Mesenchymal stem cell (in vitro differentiated cells and primary cell): ENCODE results near the gene AAK1.
A peak's percentile ranks its signal among the peaks of the same experiment; 100 is the strongest.

ENCODE experiments used
- DNase-seq: peaks from one replicate; pipeline ENCODE4 v3.0.0-alpha.2; 2013
- H2AFZ ChIP-seq: one replicate; pipeline ENCODE4 v1.6.1; 2013; ENCODE audit warnings: low read depth, mild to moderate bottlenecking, control low read depth, inconsistent platforms, low read length, moderate library complexity
- H2AK5ac ChIP-seq: 2 replicates; pipeline ENCODE4 v1.6.1; 2013; ENCODE audit warnings: low read length, moderate library complexity, mild to moderate bottlenecking, inconsistent platforms; ENCODE audit not compliant: severe bottlenecking
- H2BK120ac ChIP-seq: one replicate; pipeline ENCODE4 v1.6.1; 2013; ENCODE audit warnings: low read depth, mild to moderate bottlenecking, inconsistent platforms, low read length, moderate library complexity
- H2BK12ac ChIP-seq, 2 experiments: one replicate each; pipeline ENCODE4 v1.6.1; 2013; ENCODE audit warnings: inconsistent platforms in 2 of 2, low read length in 2 of 2, mild to moderate bottlenecking in 2 of 2, moderate library complexity in 2 of 2, control low read depth in 1 of 2
- H2BK15ac ChIP-seq: one replicate; pipeline ENCODE4 v1.6.1; 2013; ENCODE audit warnings: mild to moderate bottlenecking, low read depth, inconsistent platforms; ENCODE audit not compliant: poor library complexity, severe bottlenecking
- H2BK5ac ChIP-seq: 2 replicates; pipeline ENCODE4 v1.6.1; 2013; ENCODE audit warnings: low read depth, mild to moderate bottlenecking, low read length, control low read depth, inconsistent platforms; ENCODE audit not compliant: poor library complexity, severe bottlenecking
- H3K14ac ChIP-seq, 2 experiments: one replicate each; pipeline ENCODE4 v1.6.1; 2013; ENCODE audit warnings: inconsistent platforms in 2 of 2, low read length in 2 of 2, control low read depth in 1 of 2, mild to moderate bottlenecking in 1 of 2, moderate library complexity in 1 of 2
- H3K18ac ChIP-seq, 2 experiments: one replicate each; pipeline ENCODE4 v1.6.1; 2013; ENCODE audit warnings: inconsistent platforms in 2 of 2, low read length in 2 of 2, control low read depth in 1 of 2, low read depth in 1 of 2, mild to moderate bottlenecking in 1 of 2
- H3K23ac ChIP-seq, 2 experiments: one replicate each; pipeline ENCODE4 v1.6.1; 2013; ENCODE audit warnings: inconsistent platforms in 2 of 2, low read length in 2 of 2, mild to moderate bottlenecking in 2 of 2, moderate library complexity in 2 of 2, control low read depth in 1 of 2
- H3K27ac ChIP-seq: 2 replicates; pipeline ENCODE4 v1.5.1; 2013; ENCODE audit warnings: mild to moderate bottlenecking, moderate library complexity, low read length, control low read depth, inconsistent platforms; ENCODE audit not compliant: poor library complexity, severe bottlenecking
- H3K27me3 ChIP-seq, 2 experiments: 2 replicates each; pipeline versions ENCODE4 v1.6.1 to v1.7.0; 2013; ENCODE audit warnings: low read length in 2 of 2, mild to moderate bottlenecking in 2 of 2, moderate library complexity in 2 of 2, control low read depth in 1 of 2, inconsistent platforms in 1 of 2; ENCODE audit not compliant: control insufficient read depth in 1 of 2, insufficient read depth in 1 of 2
- H3K36me3 ChIP-seq, 2 experiments: 2 replicates each; pipeline versions ENCODE4 v1.6.1 to v1.7.0; 2013; ENCODE audit warnings: low read length in 2 of 2, control low read depth in 1 of 2, inconsistent platforms in 1 of 2, low read depth in 1 of 2, mild to moderate bottlenecking in 1 of 2; ENCODE audit not compliant: insufficient read depth in 2 of 2, control insufficient read depth in 1 of 2
- H3K4ac ChIP-seq, 2 experiments: one replicate each; pipeline ENCODE4 v1.6.1; 2013; ENCODE audit warnings: inconsistent platforms in 2 of 2, low read length in 2 of 2, mild to moderate bottlenecking in 2 of 2, moderate library complexity in 2 of 2, control low read depth in 1 of 2, low read depth in 1 of 2
- H3K4me1 ChIP-seq: 2 replicates; pipeline ENCODE4 v1.6.1; 2013; ENCODE audit warnings: low read depth, low read length, control low read depth; ENCODE audit not compliant: control insufficient read depth, insufficient read depth
- H3K4me2 ChIP-seq: 2 replicates; pipeline ENCODE4 v1.6.1; 2013; ENCODE audit warnings: low read length, mild to moderate bottlenecking, inconsistent platforms; ENCODE audit not compliant: poor library complexity, severe bottlenecking
- H3K4me3 ChIP-seq, 2 experiments: 2 replicates each; pipeline versions ENCODE4 v1.5.1 to v1.7.0; 2013; ENCODE audit warnings: low read length in 2 of 2, mild to moderate bottlenecking in 2 of 2, control low read depth in 1 of 2, low read depth in 1 of 2; ENCODE audit not compliant: insufficient read depth in 1 of 2
- H3K79me1 ChIP-seq: replicated peaks from 2 replicates; pipeline ENCODE4 v1.6.1; 2013; ENCODE audit warnings: mild to moderate bottlenecking, control low read depth, low read length, inconsistent platforms; ENCODE audit not compliant: poor library complexity, severe bottlenecking
- H3K9ac ChIP-seq: 2 replicates; pipeline ENCODE4 v1.7.0; 2013; ENCODE audit warnings: mild to moderate bottlenecking, low read length, moderate library complexity
- H3K9me3 ChIP-seq: 2 replicates; pipeline ENCODE4 v1.7.0; 2013; ENCODE audit warnings: mild to moderate bottlenecking, low read length; ENCODE audit not compliant: control insufficient read depth
- H4K8ac ChIP-seq: one replicate; pipeline ENCODE4 v1.6.1; 2013; ENCODE audit warnings: inconsistent platforms, mild to moderate bottlenecking, low read length, moderate library complexity
- H4K91ac ChIP-seq: one replicate; pipeline ENCODE4 v1.6.1; 2013; ENCODE audit warnings: mild to moderate bottlenecking, low read length, inconsistent platforms
- WGBS: methylation state at CpG from one replicate; pipeline ENCODE4 v1.1.7; 2013; ENCODE audit warnings: mixed read lengths; 5-methylcytosine and 5-hydroxymethylcytosine counted together

Gene AAK1

GRCh38 chr2:69629921-69630608 is 13.5 kb downstream of the AAK1 start:
- peaks cover 2% of the 10 kb centered on the region for H3K4me1 ChIP-seq
- no peak overlapping the region for H2BK15ac ChIP-seq
- H3K4me2 ChIP-seq: no peak overlapping the region
- H3K79me1 ChIP-seq: peaks cover 5% of the 10 kb centered on the region
- H4K91ac ChIP-seq: no peak overlapping the region
- no peaks in the 10 kb centered on the region for H3K27me3 ChIP-seq
- H3K9me3 ChIP-seq: no peaks in the 10 kb centered on the region
- H2BK5ac ChIP-seq: no peak overlapping the region
- H3K23ac ChIP-seq: no peak overlapping the region
- H3K9ac ChIP-seq: no peak overlapping the region
- no peak overlapping the region for H3K4me3 ChIP-seq
- no peak overlapping the region for H3K18ac ChIP-seq
- no peak overlapping the region for H3K27ac ChIP-seq
- no peak overlapping the region for H2AK5ac ChIP-seq
- no peak overlapping the region for H3K14ac ChIP-seq
- no peak overlapping the region for H3K4ac ChIP-seq
- no peak overlapping the region for H2BK120ac ChIP-seq
- no peak for DNase-seq
- no peak overlapping the region for H4K8ac ChIP-seq
- no peak overlapping the region for H2BK12ac ChIP-seq
- WGBS: 94% methylated on average over 5 of the region's 6 CpGs
- no peak overlapping the region for H2AFZ ChIP-seq
- H3K36me3 ChIP-seq: peaks cover 2 to 7% of the 10 kb centered on the region in 2 experiments

- no peak overlapping the region for H3K14ac ChIP-seq
- H3K9me3 ChIP-seq: no peaks in the 10 kb centered on the region
- H3K4me1 ChIP-seq: peaks cover 2% of the 10 kb centered on the region
- no peak overlapping the region for H2AFZ ChIP-seq
- no peak overlapping the region for H3K4me3 ChIP-seq
- H4K91ac ChIP-seq: no peak overlapping the region
- no peak for DNase-seq
- peaks cover 5% of the 10 kb centered on the region for H3K79me1 ChIP-seq
- H3K27ac ChIP-seq: no peak overlapping the region
- H3K36me3 ChIP-seq: peaks cover 0 to 2% of the 10 kb centered on the region in 2 experiments
- no peak overlapping the region for H3K4ac ChIP-seq
- no peak overlapping the region for H2BK5ac ChIP-seq
- H3K9ac ChIP-seq: no peak overlapping the region
- H3K4me2 ChIP-seq: no peak overlapping the region
- 89% methylated on average over 4 of the region's 4 CpGs for WGBS
- no peak overlapping the region for H3K23ac ChIP-seq
- H2AK5ac ChIP-seq: no peak overlapping the region
- H2BK15ac ChIP-seq: no peak overlapping the region
- H2BK12ac ChIP-seq: no peak overlapping the region
- no peaks in the 10 kb centered on the region for H3K27me3 ChIP-seq
- H4K8ac ChIP-seq: no peak overlapping the region
- no peak overlapping the region for H3K18ac ChIP-seq
- H2BK120ac ChIP-seq: no peak overlapping the region
Measured at GRCh38 chr2:69628325-69629021, 15.1 kb downstream of the AAK1 start.

GRCh38 chr2:69625078-69625795 is 18.3 kb downstream of the AAK1 start:
- no peak overlapping the region for H2AK5ac ChIP-seq
- no peak overlapping the region for H3K14ac ChIP-seq
- H3K4me1 ChIP-seq: peaks cover 2% of the 10 kb centered on the region
- H4K8ac ChIP-seq: no peak overlapping the region
- H2BK5ac ChIP-seq: no peak overlapping the region
- H3K79me1 ChIP-seq: peaks cover 7% of the 10 kb centered on the region
- DNase-seq: peak; percentile 52
- H3K23ac ChIP-seq: no peak overlapping the region
- no peak overlapping the region for H3K4me3 ChIP-seq
- H2BK120ac ChIP-seq: no peak overlapping the region
- H2BK15ac ChIP-seq: no peak overlapping the region
- no peak overlapping the region for H3K18ac ChIP-seq
- H3K27me3 ChIP-seq: no peaks in the 10 kb centered on the region
- H2BK12ac ChIP-seq: no peak overlapping the region
- no peak overlapping the region for H3K4ac ChIP-seq
- H3K36me3 ChIP-seq: peaks cover 0 to 8% of the 10 kb centered on the region in 2 experiments
- H2AFZ ChIP-seq: no peak overlapping the region
- WGBS: 86% methylated on average over 5 of the region's 7 CpGs
- no peak overlapping the region for H3K27ac ChIP-seq
- H4K91ac ChIP-seq: no peak overlapping the region
- no peak overlapping the region for H3K9ac ChIP-seq
- no peak overlapping the region for H3K4me2 ChIP-seq
- no peaks in the 10 kb centered on the region for H3K9me3 ChIP-seq

GRCh38 chr2:69624611-69625010 is 18.9 kb downstream of the AAK1 start:
- no peak overlapping the region for H2AK5ac ChIP-seq
- no peak overlapping the region for H3K18ac ChIP-seq
- no peak overlapping the region for H4K8ac ChIP-seq
- H3K79me1 ChIP-seq: peaks cover 7% of the 10 kb centered on the region
- no peaks in the 10 kb centered on the region for H3K27me3 ChIP-seq
- H2BK120ac ChIP-seq: no peak overlapping the region
- WGBS: no CpG with 5 or more reads among the region's 1 CpG
- H2AFZ ChIP-seq: no peak overlapping the region
- H3K23ac ChIP-seq: no peak overlapping the region
- no peaks in the 10 kb centered on the region for H3K9me3 ChIP-seq
- H3K36me3 ChIP-seq: peaks cover 0 to 8% of the 10 kb centered on the region in 2 experiments
- no peak overlapping the region for H3K4ac ChIP-seq
- no peak overlapping the region for H3K4me2 ChIP-seq
- H3K27ac ChIP-seq: no peak overlapping the region
- H2BK12ac ChIP-seq: no peak overlapping the region
- no peak overlapping the region for H4K91ac ChIP-seq
- H3K4me1 ChIP-seq: peaks cover 3% of the 10 kb centered on the region
- H3K9ac ChIP-seq: no peak overlapping the region
- H2BK15ac ChIP-seq: no peak overlapping the region
- H3K14ac ChIP-seq: no peak overlapping the region
- no peak overlapping the region for H3K4me3 ChIP-seq
- H2BK5ac ChIP-seq: no peak overlapping the region
- no peak for DNase-seq
